GM23338 (cell line): ENCODE measurements around the gene GAK. TPM values are rescaled to one million over a fixed set of nuclear protein-coding genes. Genes with fewer than 3 reads are reported as not detected.

Experiments
- ATAC-seq: fragments of 200-7000 bp; cut with Tn5 transposase; 3 replicates; pipeline ENCODE4 v1.9.1; 2020
- DNase-seq: peaks from one replicate; pipeline ENCODE4 v3.0.0-alpha.2; 2015; ENCODE audit warnings: low spot score
- H2AFZ ChIP-seq: fragments of 200-600 bp; sonication (generic); 2 replicates; pipeline ENCODE4 v1.8.0; 2016; ENCODE audit warnings: antibody characterized with exemption, mild to moderate bottlenecking, moderate library complexity
- H3F3A ChIP-seq: fragments of 200-600 bp; sonication (generic); replicated peaks from 2 replicates; pipeline ENCODE4 v1.8.0; 2017; ENCODE audit warnings: antibody characterized with exemption, mixed run types, low read depth
- H3K27ac ChIP-seq: fragments of 200-600 bp; sonication (generic); 2 replicates; pipeline ENCODE4 v1.6.1; 2016; ENCODE audit warnings: low read depth
- H3K27me3 ChIP-seq: fragments of 200-600 bp; sonication (generic); 2 replicates; pipeline ENCODE4 v1.8.0; 2016; ENCODE audit warnings: mild to moderate bottlenecking, mixed run types, moderate library complexity; ENCODE audit not compliant: insufficient read depth
- H3K36me3 ChIP-seq: fragments of 200-600 bp; sonication (generic); 2 replicates; pipeline ENCODE4 v1.8.0; 2016; ENCODE audit warnings: mild to moderate bottlenecking; ENCODE audit not compliant: insufficient read depth
- H3K4me1 ChIP-seq: fragments of 200-600 bp; sonication (generic); 2 replicates; pipeline ENCODE4 v1.8.0; 2016; ENCODE audit warnings: mild to moderate bottlenecking, moderate library complexity; ENCODE audit not compliant: insufficient read depth
- H3K4me2 ChIP-seq: fragments of 200-600 bp; sonication (generic); 2 replicates; pipeline ENCODE4 v1.7.1; 2017; ENCODE audit warnings: mixed run types
- H3K4me3 ChIP-seq: fragments of 200-600 bp; sonication (generic); 2 replicates; pipeline ENCODE4 v1.6.1; 2016; ENCODE audit warnings: mixed run types
- H3K79me2 ChIP-seq: fragments of 200-600 bp; sonication (generic); replicated peaks from 2 replicates; pipeline ENCODE4 v1.8.0; 2017; ENCODE audit warnings: mild to moderate bottlenecking; ENCODE audit not compliant: insufficient read depth
- H3K9me2 ChIP-seq: fragments of 200-600 bp; sonication (generic); 2 replicates; pipeline ENCODE4 v1.8.0; 2017; ENCODE audit not compliant: insufficient read depth
- H4K20me1 ChIP-seq: fragments of 200-600 bp; sonication (generic); replicated peaks from 2 replicates; pipeline ENCODE4 v1.8.0; 2017; ENCODE audit warnings: mild to moderate bottlenecking; ENCODE audit not compliant: insufficient read depth
- H3K27ac Mint-ChIP-seq: 2 replicates; pipeline ENCODE4 v1.8.0; 2020; ENCODE audit warnings: inconsistent platforms, mild to moderate bottlenecking, moderate library complexity, mixed read lengths
- H3K27me3 Mint-ChIP-seq: 3 replicates; pipeline ENCODE4 v1.8.0; 2022; ENCODE audit warnings: low read depth, mild to moderate bottlenecking, moderate library complexity, mixed read lengths, inconsistent platforms; ENCODE audit not compliant: insufficient read depth, poor library complexity
- H3K36me3 Mint-ChIP-seq: 3 replicates; pipeline ENCODE4 v1.8.0; 2021; ENCODE audit warnings: low read depth, mild to moderate bottlenecking, inconsistent platforms, moderate library complexity, mixed read lengths
- H3K4me1 Mint-ChIP-seq: 3 replicates; pipeline ENCODE4 v1.8.0; 2020; ENCODE audit warnings: mild to moderate bottlenecking, inconsistent platforms, mixed read lengths
- H3K4me3 Mint-ChIP-seq: 3 replicates; pipeline ENCODE4 v1.8.0; 2021; ENCODE audit warnings: moderate library complexity, mild to moderate bottlenecking, inconsistent platforms, mixed read lengths
- H3K9me3 Mint-ChIP-seq: 3 replicates; pipeline ENCODE4 v1.8.0; 2020; ENCODE audit warnings: moderate library complexity, mild to moderate bottlenecking, inconsistent platforms, mixed read lengths
- CREB1 ChIP-seq: fragments of 250-450 bp; sonication (Bioruptor Pico); IDR thresholded peaks from 2 replicates; pipeline ENCODE4 v1.5.0; 2020; ENCODE audit warnings: low read depth, mild to moderate bottlenecking, moderate library complexity
- EZH2phosphoT487 ChIP-seq: fragments of 200-600 bp; sonication (generic); IDR thresholded peaks from one replicate; pipeline ENCODE4 v1.8.1; 2018; ENCODE audit warnings: antibody characterized with exemption; ENCODE audit not compliant: unreplicated experiment
- NANOG ChIP-seq: IDR thresholded peaks from 2 replicates; pipeline ENCODE4 v1.6.1; 2016; ENCODE audit warnings: antibody characterized with exemption, borderline replicate concordance
- ZNF114 ChIP-seq: fragments of 250-450 bp; sonication (Bioruptor Pico); IDR thresholded peaks from 2 replicates; pipeline ENCODE4 v1.5.0; 2020; ENCODE audit warnings: mild to moderate bottlenecking, moderate library complexity
- polyA plus RNA-seq: library from polyadenylated mRNA; unstranded; fragments of >200 nt; fragmentation: Nextera tagmentation; extraction: Ambion mirVana; gene quantifications from 2 replicates; pipeline ENCODE4 v1.2.1, GENCODE V29; 2016
- total RNA-seq: library from RNA; depleted of rRNA; stranded (reverse); fragments of >200 nt; shearing (Covaris generic); gene quantifications from 2 replicates; pipeline ENCODE4 v1.2.3, GENCODE V29; 2014
- TF ChIP-seq, protein P1 (sequence below): IDR thresholded peaks from 2 replicates; pipeline ENCODE4 v1.6.1; 2016; ENCODE audit warnings: antibody characterized with exemption
- TF ChIP-seq, protein P2 (sequence below): fragments of 250-450 bp; sonication (Bioruptor Pico); IDR thresholded peaks from 2 replicates; pipeline ENCODE4 v1.5.0; 2020; ENCODE audit warnings: mild to moderate bottlenecking, moderate library complexity
- TF ChIP-seq, protein P3 (sequence below), 2 experiments: fragments of 200-600 bp in 1 of 2; sonication (generic) in 1 of 2; conservative IDR thresholded peaks; 2 replicates each; pipeline versions ENCODE4 v1.5.1 to v1.6.1; 2016 to 2017; ENCODE audit warnings: antibody characterized with exemption in 2 of 2, low read depth in 2 of 2, mild to moderate bottlenecking in 2 of 2, moderate library complexity in 1 of 2

The GAK gene
- total and polyA plus RNA-seq, 2 experiments from 2014 or later, result 48.5 to 124 TPM

DNA sequence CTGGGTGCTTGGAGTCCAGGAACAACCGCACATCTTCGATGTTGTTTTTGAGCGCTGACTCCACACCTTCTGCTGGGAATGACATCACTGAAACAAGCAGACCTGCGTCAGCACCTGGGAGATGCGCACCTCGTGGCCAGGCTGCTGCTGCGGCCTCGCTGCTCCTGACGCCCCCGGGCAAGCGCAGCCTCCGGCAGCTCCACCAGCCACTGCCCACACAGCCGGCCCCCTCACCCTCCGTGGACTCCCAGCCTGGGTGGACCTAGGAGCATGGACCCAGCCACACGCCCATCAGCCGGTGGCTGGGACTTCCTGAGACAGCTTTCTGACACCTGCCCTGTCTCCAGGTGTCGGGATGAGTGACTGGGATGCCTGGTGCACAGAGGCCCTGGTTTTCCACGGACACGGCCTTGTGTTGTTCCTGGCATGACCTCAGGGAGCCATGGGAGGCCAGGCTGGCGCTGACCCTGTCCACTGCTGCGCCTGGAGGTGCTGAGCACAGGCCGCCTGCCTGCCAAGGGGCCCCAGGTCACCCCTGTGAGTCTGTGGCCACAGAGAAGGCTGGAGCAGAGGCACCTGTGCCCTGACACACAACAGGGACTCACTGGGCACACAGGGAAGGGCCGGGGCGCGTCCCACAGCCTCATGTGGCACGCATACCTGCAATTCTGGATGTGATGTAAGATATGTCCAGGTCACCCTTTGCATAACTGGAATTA is 48.6 kb downstream of the GAK start:
- H3K4me3 Mint-ChIP-seq, result no peak overlapping the region
- no peaks in the 10 kb centered on the region for H3K4me1 ChIP-seq
- H3K36me3 ChIP-seq, result no peaks in the 10 kb centered on the region

DNA sequence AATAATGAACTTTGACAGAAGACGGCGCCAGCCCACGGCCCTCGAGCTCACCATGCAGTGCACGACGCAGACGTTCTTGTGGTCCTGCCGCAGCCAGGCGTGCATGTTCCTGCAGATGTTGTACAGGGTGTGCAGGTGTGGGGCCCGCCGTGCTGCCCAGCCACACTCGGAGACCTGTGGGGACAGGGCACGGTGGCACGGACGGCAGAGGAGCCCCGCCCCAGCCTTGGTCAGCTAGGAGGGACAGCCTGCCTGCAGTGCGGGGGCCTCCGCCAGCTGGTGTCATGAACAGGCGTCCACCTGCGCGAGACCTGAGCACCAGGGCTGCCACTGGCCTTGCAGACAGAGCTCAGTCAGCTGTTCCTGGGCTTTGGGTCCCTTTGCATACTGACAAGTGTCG is 49.5 kb downstream of the GAK start:
- H3K36me3 Mint-ChIP-seq, result peaks cover 29% of the 10 kb centered on the region
- DNase-seq, result no peak
- no peak overlapping the region for H3K4me3 ChIP-seq
- no peak for ATAC-seq
- peaks cover 16% of the 10 kb centered on the region for H3K27me3 Mint-ChIP-seq
- H3K27me3 ChIP-seq, result no peaks in the 10 kb centered on the region
- H3K27ac ChIP-seq, result no peak overlapping the region
- H3K36me3 ChIP-seq, result no peaks in the 10 kb centered on the region
- H3K4me2 ChIP-seq, result no peak overlapping the region
- peaks cover 3% of the 10 kb centered on the region; the same call in 1 of the 2 replicates for H4K20me1 ChIP-seq
- TF ChIP-seq EZH2phosphoT487 (no peak), ZNF114 (no peak), CREB1 (CRISPR knock-in tag) (no peak)
- TF ChIP-seq, protein P1, sequence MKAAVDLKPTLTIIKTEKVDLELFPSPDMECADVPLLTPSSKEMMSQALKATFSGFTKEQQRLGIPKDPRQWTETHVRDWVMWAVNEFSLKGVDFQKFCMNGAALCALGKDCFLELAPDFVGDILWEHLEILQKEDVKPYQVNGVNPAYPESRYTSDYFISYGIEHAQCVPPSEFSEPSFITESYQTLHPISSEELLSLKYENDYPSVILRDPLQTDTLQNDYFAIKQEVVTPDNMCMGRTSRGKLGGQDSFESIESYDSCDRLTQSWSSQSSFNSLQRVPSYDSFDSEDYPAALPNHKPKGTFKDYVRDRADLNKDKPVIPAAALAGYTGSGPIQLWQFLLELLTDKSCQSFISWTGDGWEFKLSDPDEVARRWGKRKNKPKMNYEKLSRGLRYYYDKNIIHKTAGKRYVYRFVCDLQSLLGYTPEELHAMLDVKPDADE, result no peak
- TF ChIP-seq, protein P2, sequence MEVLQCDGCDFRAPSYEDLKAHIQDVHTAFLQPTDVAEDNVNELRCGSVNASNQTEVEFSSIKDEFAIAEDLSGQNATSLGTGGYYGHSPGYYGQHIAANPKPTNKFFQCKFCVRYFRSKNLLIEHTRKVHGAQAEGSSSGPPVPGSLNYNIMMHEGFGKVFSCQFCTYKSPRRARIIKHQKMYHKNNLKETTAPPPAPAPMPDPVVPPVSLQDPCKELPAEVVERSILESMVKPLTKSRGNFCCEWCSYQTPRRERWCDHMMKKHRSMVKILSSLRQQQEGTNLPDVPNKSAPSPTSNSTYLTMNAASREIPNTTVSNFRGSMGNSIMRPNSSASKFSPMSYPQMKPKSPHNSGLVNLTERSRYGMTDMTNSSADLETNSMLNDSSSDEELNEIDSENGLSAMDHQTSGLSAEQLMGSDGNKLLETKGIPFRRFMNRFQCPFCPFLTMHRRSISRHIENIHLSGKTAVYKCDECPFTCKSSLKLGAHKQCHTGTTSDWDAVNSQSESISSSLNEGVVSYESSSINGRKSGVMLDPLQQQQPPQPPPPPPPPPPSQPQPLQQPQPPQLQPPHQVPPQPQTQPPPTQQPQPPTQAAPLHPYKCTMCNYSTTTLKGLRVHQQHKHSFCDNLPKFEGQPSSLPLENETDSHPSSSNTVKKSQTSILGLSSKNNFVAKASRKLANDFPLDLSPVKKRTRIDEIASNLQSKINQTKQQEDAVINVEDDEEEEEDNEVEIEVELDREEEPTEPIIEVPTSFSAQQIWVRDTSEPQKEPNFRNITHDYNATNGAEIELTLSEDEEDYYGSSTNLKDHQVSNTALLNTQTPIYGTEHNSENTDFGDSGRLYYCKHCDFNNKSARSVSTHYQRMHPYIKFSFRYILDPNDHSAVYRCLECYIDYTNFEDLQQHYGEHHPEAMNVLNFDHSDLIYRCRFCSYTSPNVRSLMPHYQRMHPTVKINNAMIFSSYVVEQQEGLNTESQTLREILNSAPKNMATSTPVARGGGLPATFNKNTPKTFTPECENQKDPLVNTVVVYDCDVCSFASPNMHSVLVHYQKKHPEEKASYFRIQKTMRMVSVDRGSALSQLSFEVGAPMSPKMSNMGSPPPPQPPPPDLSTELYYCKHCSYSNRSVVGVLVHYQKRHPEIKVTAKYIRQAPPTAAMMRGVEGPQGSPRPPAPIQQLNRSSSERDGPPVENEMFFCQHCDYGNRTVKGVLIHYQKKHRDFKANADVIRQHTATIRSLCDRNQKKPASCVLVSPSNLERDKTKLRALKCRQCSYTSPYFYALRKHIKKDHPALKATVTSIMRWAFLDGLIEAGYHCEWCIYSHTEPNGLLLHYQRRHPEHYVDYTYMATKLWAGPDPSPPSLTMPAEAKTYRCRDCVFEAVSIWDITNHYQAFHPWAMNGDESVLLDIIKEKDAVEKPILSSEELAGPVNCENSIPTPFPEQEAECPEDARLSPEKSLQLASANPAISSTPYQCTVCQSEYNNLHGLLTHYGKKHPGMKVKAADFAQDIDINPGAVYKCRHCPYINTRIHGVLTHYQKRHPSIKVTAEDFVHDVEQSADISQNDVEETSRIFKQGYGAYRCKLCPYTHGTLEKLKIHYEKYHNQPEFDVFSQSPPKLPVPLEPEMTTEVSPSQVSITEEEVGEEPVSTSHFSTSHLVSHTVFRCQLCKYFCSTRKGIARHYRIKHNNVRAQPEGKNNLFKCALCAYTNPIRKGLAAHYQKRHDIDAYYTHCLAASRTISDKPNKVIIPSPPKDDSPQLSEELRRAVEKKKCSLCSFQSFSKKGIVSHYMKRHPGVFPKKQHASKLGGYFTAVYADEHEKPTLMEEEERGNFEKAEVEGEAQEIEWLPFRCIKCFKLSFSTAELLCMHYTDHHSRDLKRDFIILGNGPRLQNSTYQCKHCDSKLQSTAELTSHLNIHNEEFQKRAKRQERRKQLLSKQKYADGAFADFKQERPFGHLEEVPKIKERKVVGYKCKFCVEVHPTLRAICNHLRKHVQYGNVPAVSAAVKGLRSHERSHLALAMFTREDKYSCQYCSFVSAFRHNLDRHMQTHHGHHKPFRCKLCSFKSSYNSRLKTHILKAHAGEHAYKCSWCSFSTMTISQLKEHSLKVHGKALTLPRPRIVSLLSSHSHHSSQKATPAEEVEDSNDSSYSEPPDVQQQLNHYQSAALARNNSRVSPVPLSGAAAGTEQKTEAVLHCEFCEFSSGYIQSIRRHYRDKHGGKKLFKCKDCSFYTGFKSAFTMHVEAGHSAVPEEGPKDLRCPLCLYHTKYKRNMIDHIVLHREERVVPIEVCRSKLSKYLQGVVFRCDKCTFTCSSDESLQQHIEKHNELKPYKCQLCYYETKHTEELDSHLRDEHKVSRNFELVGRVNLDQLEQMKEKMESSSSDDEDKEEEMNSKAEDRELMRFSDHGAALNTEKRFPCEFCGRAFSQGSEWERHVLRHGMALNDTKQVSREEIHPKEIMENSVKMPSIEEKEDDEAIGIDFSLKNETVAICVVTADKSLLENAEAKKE, result no peak
- H3K4me3 Mint-ChIP-seq, result no peak overlapping the region
- H3K9me3 Mint-ChIP-seq, result peaks cover 7% of the 10 kb centered on the region; the same call in 2 of the 3 replicates
- no peaks in the 10 kb centered on the region; the same call in 1 of the 2 replicates for H3K9me2 ChIP-seq
- H3K27ac Mint-ChIP-seq, result no peak overlapping the region
- no peak overlapping the region for H2AFZ ChIP-seq
- no peaks in the 10 kb centered on the region for H3K79me2 ChIP-seq
- H3K4me1 Mint-ChIP-seq, result no peaks in the 10 kb centered on the region
- 0 out of 2 replicates have a peak, but pooled peaks cover 6% of the 10 kb centered on the region for H3F3A ChIP-seq
- no peaks in the 10 kb centered on the region for H3K4me1 ChIP-seq

More for the DNA sequence above, 48.6 kb downstream of the GAK start:
- H2AFZ ChIP-seq, result no peak overlapping the region
- DNase-seq (no peak), ATAC-seq (no peak)
- H4K20me1 ChIP-seq, result peaks cover under 1% of the 10 kb centered on the region; the same call in 1 of the 2 replicates
- H3K79me2 ChIP-seq, result no peaks in the 10 kb centered on the region
- Mint-ChIP-seq H3K27me3 (peaks cover 18% of the 10 kb centered on the region), H3K9me3 (peaks cover 7% of the 10 kb centered on the region; the same call in 2 of the 3 replicates), H3K4me1 (no peaks in the 10 kb centered on the region), H3K27ac (no peak overlapping the region), H3K36me3 (peaks cover 28% of the 10 kb centered on the region)
- H3K9me2 ChIP-seq, result no peaks in the 10 kb centered on the region; the same call in 1 of the 2 replicates
- no peaks in the 10 kb centered on the region for H3K27me3 ChIP-seq
- no peak overlapping the region for H3K4me3 ChIP-seq
- H3K27ac ChIP-seq, result no peak overlapping the region
- H3K4me2 ChIP-seq, result no peak overlapping the region
- 0 out of 2 replicates have a peak, but pooled peaks cover 11% of the 10 kb centered on the region for H3F3A ChIP-seq
- TF ChIP-seq EZH2phosphoT487, result no peak
- no peak for TF ChIP-seq NANOG
- TF ChIP-seq, protein P3, sequence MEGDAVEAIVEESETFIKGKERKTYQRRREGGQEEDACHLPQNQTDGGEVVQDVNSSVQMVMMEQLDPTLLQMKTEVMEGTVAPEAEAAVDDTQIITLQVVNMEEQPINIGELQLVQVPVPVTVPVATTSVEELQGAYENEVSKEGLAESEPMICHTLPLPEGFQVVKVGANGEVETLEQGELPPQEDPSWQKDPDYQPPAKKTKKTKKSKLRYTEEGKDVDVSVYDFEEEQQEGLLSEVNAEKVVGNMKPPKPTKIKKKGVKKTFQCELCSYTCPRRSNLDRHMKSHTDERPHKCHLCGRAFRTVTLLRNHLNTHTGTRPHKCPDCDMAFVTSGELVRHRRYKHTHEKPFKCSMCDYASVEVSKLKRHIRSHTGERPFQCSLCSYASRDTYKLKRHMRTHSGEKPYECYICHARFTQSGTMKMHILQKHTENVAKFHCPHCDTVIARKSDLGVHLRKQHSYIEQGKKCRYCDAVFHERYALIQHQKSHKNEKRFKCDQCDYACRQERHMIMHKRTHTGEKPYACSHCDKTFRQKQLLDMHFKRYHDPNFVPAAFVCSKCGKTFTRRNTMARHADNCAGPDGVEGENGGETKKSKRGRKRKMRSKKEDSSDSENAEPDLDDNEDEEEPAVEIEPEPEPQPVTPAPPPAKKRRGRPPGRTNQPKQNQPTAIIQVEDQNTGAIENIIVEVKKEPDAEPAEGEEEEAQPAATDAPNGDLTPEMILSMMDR (conservative IDR thresholded peaks at IDR 0.05; ENCODE audit: low read depth in 2 of 2), result no peak
